ENCODE results near the gene RPTOR. TPM values are rescaled to one million over a fixed set of nuclear protein-coding genes. Genes with fewer than 3 reads are reported as not detected.

The RPTOR gene
- polyA plus RNA-seq, 1 donor from 2014 or later = 8.0 TPM

- H3K4me2 ChIP-seq (ENCODE audit: low read length) = no peak overlapping the region
- H2AFZ ChIP-seq (ENCODE audit: low read depth, low read length) = no peak overlapping the region
- H3K9me3 ChIP-seq (ENCODE audit: low read length) = no peaks in the 10 kb centered on the region
- H3K79me2 ChIP-seq (replicated peaks; ENCODE audit: insufficient read depth, low read length) = no peaks in the 10 kb centered on the region
- no peak overlapping the region for H3K4me3 ChIP-seq (ENCODE audit: low read length)
- H3K9me2 ChIP-seq (ENCODE audit: insufficient read depth, low read length) = no peaks in the 10 kb centered on the region
- H3K36me3 ChIP-seq (ENCODE audit: insufficient read depth, low read length) = no peaks in the 10 kb centered on the region
- H3K27me3 ChIP-seq (ENCODE audit: insufficient read depth, low read depth, low read length) = no peaks in the 10 kb centered on the region
- H4K20me1 ChIP-seq (ENCODE audit: insufficient read depth) = no peaks in the 10 kb centered on the region
- H3K27ac ChIP-seq (ENCODE audit: low read length) = no peak overlapping the region
- no peak overlapping the region for H3K9ac ChIP-seq (ENCODE audit: low read length)
- no peak for TF ChIP-seq EP300 (conservative IDR thresholded peaks at IDR 0.05; ENCODE audit: poor library complexity, severe bottlenecking)
- TF ChIP-seq MXI1 (conservative IDR thresholded peaks at IDR 0.05; ENCODE audit: poor library complexity, severe bottlenecking) = no peak
- TF ChIP-seq SMC3 (conservative IDR thresholded peaks at IDR 0.05; ENCODE audit: poor library complexity) = no peak
- TF ChIP-seq EZH2 (IDR thresholded peaks at IDR 0.05; ENCODE audit: borderline replicate concordance, insufficient read depth, low read length, poor library complexity, severe bottlenecking) = no peak
- TF ChIP-seq RAD21 (conservative IDR thresholded peaks at IDR 0.05) = no peak
- TF ChIP-seq POLR2AphosphoS5 (IDR thresholded peaks at IDR 0.05) = no peak
- TF ChIP-seq TAF1 (IDR thresholded peaks at IDR 0.05; ENCODE audit: low read depth) = no peak
- TF ChIP-seq REST (IDR thresholded peaks at IDR 0.05; ENCODE audit: borderline replicate concordance) = no peak
- no peak for TF ChIP-seq CTCF (IDR thresholded peaks at IDR 0.05; ENCODE audit: poor library complexity, severe bottlenecking)
- no peaks in the 10 kb centered on the region for H3F3A ChIP-seq (ENCODE audit: insufficient read depth, low read length, poor library complexity, severe bottlenecking)
Observed at GRCh38 chr17:80935526-80935925, 390.9 kb downstream of the RPTOR start.

GRCh38 chr17:80936218-80936617 lies 391.6 kb downstream of the RPTOR start:
- H3K36me3 ChIP-seq (ENCODE audit: insufficient read depth, low read length) = no peaks in the 10 kb centered on the region
- no peaks in the 10 kb centered on the region for H3K9me3 ChIP-seq (ENCODE audit: low read length)
- H3K4me2 ChIP-seq (ENCODE audit: low read length) = no peak overlapping the region
- no peaks in the 10 kb centered on the region for H3F3A ChIP-seq (ENCODE audit: insufficient read depth, low read length, poor library complexity, severe bottlenecking)
- TF ChIP-seq MXI1 (conservative IDR thresholded peaks at IDR 0.05; ENCODE audit: poor library complexity, severe bottlenecking) (no peak), REST (IDR thresholded peaks at IDR 0.05; ENCODE audit: borderline replicate concordance) (no peak), EZH2 (IDR thresholded peaks at IDR 0.05; ENCODE audit: borderline replicate concordance, insufficient read depth, low read length, poor library complexity, severe bottlenecking) (no peak), POLR2AphosphoS5 (IDR thresholded peaks at IDR 0.05) (no peak), SMC3 (conservative IDR thresholded peaks at IDR 0.05; ENCODE audit: poor library complexity) (no peak), EP300 (conservative IDR thresholded peaks at IDR 0.05; ENCODE audit: poor library complexity, severe bottlenecking) (no peak), CTCF (IDR thresholded peaks at IDR 0.05; ENCODE audit: poor library complexity, severe bottlenecking) (no peak), TAF1 (IDR thresholded peaks at IDR 0.05; ENCODE audit: low read depth) (no peak), RAD21 (conservative IDR thresholded peaks at IDR 0.05) (no peak)
- H3K27ac ChIP-seq (ENCODE audit: low read length) = no peak overlapping the region
- H3K79me2 ChIP-seq (replicated peaks; ENCODE audit: insufficient read depth, low read length) = no peaks in the 10 kb centered on the region
- H3K27me3 ChIP-seq (ENCODE audit: insufficient read depth, low read depth, low read length) = no peaks in the 10 kb centered on the region
- no peak overlapping the region for H3K4me3 ChIP-seq (ENCODE audit: low read length)
- H3K9ac ChIP-seq (ENCODE audit: low read length) = no peak overlapping the region
- H2AFZ ChIP-seq (ENCODE audit: low read depth, low read length) = no peak overlapping the region
- H4K20me1 ChIP-seq (ENCODE audit: insufficient read depth) = no peaks in the 10 kb centered on the region
- no peaks in the 10 kb centered on the region for H3K9me2 ChIP-seq (ENCODE audit: insufficient read depth, low read length)
